WI38 (cell line): ENCODE data around the gene PSD.
A peak's percentile ranks its signal among the peaks of the same experiment; 100 is the strongest.

Source experiments
- H3K4me3 ChIP-seq: 2 replicates; pipeline ENCODE4 v1.5.1; 2011; ENCODE audit warnings: low read depth, mild to moderate bottlenecking, control low read depth, low read length
- TF ChIP-seq, protein P1 (sequence below): IDR thresholded peaks from 2 replicates; pipeline ENCODE4 v1.5.1; 2012; ENCODE audit warnings: low read depth, mild to moderate bottlenecking, control low read depth, low read length

PSD gene

DNA sequence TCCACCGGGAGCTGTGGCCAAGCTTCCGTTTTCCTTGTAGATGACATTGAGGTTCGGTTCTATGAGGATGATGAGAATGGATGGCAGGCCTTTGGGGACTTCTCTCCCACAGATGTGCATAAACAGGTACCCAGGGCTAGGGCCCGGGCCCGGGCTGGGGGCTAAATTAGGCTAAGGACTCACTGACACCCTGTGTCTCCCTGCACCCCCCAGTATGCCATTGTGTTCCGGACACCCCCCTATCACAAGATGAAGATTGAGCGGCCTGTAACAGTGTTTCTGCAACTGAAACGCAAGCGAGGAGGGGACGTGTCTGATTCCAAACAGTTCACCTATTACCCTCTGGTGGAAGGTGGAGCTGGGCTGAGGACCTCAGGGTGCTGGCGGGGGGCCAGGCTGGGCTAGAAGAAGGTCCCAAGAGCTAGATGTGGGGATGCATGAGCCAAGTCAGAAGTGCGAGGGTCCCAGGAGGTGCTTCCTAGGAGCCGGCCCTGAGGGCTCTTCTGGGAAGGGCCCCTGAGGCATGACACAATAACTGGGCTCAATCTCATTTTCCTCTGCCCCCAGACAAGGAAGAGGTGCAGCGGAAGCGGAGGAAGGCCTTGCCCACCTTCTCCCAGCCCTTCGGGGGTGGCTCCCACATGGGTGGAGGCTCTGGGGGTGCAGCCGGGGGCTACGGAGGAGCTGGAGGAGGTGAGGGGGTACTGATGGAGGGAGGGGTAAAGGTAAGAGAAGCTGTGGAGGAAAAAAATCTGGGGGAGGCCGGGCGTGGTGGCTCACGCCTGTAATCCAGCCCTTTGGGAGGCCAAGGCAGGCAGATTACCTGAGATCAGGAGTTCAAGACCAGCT, 20.2 kb downstream of the PSD start:
- H3K4me3 ChIP-seq: no peak overlapping the region
- TF ChIP-seq, protein P1, sequence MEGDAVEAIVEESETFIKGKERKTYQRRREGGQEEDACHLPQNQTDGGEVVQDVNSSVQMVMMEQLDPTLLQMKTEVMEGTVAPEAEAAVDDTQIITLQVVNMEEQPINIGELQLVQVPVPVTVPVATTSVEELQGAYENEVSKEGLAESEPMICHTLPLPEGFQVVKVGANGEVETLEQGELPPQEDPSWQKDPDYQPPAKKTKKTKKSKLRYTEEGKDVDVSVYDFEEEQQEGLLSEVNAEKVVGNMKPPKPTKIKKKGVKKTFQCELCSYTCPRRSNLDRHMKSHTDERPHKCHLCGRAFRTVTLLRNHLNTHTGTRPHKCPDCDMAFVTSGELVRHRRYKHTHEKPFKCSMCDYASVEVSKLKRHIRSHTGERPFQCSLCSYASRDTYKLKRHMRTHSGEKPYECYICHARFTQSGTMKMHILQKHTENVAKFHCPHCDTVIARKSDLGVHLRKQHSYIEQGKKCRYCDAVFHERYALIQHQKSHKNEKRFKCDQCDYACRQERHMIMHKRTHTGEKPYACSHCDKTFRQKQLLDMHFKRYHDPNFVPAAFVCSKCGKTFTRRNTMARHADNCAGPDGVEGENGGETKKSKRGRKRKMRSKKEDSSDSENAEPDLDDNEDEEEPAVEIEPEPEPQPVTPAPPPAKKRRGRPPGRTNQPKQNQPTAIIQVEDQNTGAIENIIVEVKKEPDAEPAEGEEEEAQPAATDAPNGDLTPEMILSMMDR: no peak

DNA sequence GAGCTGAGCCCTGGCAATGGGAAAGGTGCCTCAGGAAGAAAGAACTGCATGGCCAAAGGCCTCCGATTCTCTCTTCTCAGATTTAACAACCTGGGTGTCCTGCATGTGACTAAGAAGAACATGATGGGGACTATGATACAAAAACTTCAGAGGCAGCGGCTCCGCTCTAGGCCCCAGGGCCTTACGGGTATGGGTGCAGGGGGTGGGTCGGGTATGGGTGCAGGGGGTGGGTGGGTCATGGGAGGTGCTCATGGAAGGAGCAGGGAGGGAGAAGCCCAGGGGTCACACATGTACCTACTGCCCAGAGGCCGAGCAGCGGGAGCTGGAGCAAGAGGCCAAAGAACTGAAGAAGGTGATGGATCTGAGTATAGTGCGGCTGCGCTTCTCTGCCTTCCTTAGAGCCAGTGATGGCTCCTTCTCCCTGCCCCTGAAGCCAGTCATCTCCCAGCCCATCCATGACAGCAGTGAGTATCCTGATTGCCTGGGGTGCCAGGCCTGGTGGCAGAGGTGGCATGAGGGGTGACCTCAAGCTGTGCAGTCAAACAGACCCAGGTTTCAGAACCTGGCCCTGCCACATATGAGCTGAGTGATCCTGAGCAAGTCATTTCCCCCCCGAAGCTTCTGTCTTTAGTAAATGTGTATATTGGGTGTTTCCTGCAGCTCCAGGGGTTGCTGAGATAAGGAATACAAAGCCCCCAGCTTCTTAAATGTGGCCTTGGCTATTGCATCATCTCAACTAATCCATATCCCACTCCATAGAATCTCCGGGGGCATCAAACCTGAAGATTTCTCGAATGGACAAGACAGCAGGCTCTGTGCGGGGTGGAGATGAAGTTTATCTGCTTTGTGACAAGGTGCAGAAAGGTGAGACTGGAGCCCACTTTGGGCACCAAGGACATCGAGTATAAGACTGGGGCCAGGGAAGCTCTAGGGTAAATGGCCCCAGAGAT, 21.1 kb downstream of the PSD start:
- no peak overlapping the region for H3K4me3 ChIP-seq
- TF ChIP-seq, protein P1: no peak

DNA sequence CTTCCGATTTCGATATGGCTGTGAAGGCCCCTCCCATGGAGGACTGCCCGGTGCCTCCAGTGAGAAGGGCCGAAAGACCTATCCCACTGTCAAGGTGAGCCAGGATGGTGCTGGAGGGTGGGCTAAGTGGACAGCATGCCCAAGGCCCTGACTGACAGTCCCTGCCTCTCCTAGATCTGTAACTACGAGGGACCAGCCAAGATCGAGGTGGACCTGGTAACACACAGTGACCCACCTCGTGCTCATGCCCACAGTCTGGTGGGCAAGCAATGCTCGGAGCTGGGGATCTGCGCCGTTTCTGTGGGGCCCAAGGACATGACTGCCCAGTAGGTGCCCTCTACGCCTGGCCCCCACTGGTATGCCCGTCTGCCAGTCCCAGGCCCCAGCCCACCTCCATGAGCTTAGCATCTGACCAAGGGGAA, 21.8 kb downstream of the PSD start:
- peak overlapping the region; percentile 84 for H3K4me3 ChIP-seq
- TF ChIP-seq, protein P1: no peak

DNA sequence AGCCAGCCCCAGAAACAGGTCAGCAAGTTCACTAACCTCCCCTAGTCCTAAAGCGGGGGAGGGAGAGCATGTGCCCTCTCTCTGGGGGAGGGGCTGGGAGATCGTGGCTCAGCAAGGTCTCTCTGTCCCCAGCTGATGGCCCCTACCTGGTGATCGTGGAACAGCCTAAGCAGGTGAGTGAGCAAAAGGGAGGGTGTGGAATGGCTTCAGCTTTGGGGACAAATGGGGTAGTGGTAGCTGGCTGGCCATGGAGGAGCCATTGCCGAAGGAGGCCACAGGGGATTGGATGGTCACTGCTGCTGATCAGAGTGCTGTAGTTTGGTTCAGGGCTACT, 22.3 kb downstream of the PSD start:
- TF ChIP-seq, protein P1: no peak
- peak overlapping the region; percentile 84 for H3K4me3 ChIP-seq

DNA sequence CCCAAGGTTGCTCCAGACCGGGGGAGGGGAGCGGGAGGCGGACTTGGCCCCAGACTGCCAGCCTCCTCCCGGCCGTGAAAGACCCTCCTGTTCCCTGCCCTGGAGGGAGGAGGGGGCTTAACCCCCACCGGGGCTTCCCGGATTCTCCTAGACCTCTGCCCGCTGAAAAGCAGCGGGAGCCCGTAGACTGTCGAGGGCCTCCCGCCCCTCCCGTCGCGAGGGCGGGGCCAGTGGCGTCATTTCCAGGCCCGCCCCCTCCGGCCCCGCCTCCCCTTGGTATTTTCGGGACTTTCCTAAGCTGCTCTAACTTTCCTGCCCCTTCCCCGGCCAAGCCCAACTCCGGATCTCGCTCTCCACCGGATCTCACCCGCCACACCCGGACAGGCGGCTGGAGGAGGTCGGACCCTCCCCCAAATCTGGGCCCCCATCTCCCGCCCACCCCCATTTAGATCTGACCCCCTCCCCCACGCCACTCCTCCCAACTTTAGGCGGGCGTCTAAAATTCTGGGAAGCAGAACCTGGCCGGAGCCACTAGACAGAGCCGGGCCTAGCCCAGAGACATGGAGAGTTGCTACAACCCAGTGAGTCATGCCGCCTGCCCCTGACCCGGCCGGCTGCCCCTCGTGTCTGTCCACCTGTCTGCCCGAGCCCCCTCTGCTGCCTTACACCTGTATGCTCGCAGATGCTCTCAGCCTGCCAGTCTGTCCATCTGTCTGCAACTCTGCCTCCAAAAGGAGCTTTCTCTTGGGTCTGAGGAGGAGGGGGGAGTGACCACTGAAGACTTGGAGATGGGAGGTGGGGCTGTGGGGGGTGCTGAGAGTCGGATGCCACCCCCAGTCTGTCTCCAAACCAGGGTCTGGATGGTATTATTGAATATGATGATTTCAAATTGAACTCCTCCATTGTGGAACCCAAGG, 22.9 kb downstream of the PSD start, which contains the start of gene NFKB2:
NFKB2 (plus strand) TSS at position 306 of the 917 bp plus-strand sequence; CDS start at position 561, 255 bp downstream.
- TF ChIP-seq, protein P1: no peak
- H3K4me3 ChIP-seq: peak within 1 kb of the TSS; percentile 84

DNA sequence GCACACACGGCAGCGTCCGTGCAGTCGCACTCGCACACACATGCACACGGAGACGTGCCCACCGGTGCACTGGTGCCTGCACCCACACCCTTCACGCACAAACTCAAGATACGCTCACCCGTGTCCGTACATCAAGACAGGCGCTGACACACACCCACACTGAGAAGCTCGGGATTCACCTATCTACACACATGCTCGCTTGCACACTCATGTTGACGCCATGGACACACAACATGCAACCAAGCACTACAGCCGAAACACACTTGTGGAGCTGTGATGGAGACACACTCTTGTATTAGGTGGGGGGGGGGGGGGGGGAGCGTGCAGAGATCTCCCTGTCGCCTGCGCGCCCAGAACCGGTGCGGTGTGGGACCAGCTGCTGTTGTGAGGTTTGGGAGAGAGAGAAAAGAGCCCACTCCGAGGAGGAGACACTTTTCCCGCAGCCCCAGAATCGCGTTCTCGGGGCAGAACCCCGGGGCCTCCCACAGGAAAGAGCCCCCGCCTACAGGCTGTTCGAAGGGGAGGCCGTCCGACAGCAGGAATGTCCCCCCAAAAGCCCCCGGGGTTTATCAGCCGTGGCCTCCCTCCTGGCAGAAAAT, 23.7 kb downstream of the PSD start:
- peak overlapping the region; percentile 84 for H3K4me3 ChIP-seq
- TF ChIP-seq, protein P1: no peak
